WTC11 (cell line): ENCODE measurements around the gene GMEB2. TPM values are rescaled to one million over a fixed set of nuclear protein-coding genes. Genes with fewer than 3 reads are reported as not detected.

Experiments used
- ATAC-seq: fragments of 200-7000 bp; cut with Tn5 transposase; 2 replicates; pipeline ENCODE4 v1.10.0; 2021; ENCODE audit warnings: mild to moderate bottlenecking, moderate library complexity
- CTCF ChIA-PET: fragments of 300-600 bp; sonication (Branson Sonifier 250); formaldehyde crosslinking; loops from one replicate; lab custom pipeline; 2021; ENCODE audit warnings: antibody characterized with exemption; lab: Charles Lee
- POLR2A ChIA-PET: fragments of 350-600 bp; sonication (Branson Sonifier 250); formaldehyde crosslinking; loops from one replicate; lab custom pipeline; 2021; ENCODE audit warnings: antibody characterized with exemption; lab: Charles Lee
- DNase-seq: peaks from one replicate; pipeline ENCODE4 v3.0.0; 2021; ENCODE audit warnings: low spot score
- H3K27ac Mint-ChIP-seq: 2 replicates; pipeline ENCODE4 v1.8.0; 2021; ENCODE audit warnings: mixed read lengths
- H3K27me3 Mint-ChIP-seq: 2 replicates; pipeline ENCODE4 v1.8.0; 2021; ENCODE audit warnings: low read depth, mild to moderate bottlenecking, moderate library complexity, mixed read lengths
- H3K36me3 Mint-ChIP-seq: 2 replicates; pipeline ENCODE4 v1.8.0; 2021; ENCODE audit warnings: mixed read lengths
- H3K4me1 Mint-ChIP-seq: 2 replicates; pipeline ENCODE4 v1.8.0; 2022; ENCODE audit warnings: mixed read lengths
- H3K4me3 Mint-ChIP-seq: 2 replicates; pipeline ENCODE4 v1.8.0; 2021; ENCODE audit warnings: mild to moderate bottlenecking, moderate library complexity, mixed read lengths
- H3K9me3 Mint-ChIP-seq: 2 replicates; pipeline ENCODE4 v1.8.0; 2021; ENCODE audit warnings: mixed read lengths
- ATF2 ChIP-seq: sonication (generic); formaldehyde crosslinking; IDR thresholded peaks from 2 replicates; pipeline ENCODE4 v1.8.1; 2022; ENCODE audit warnings: low read depth, missing genetic modification reagents, borderline replicate concordance
- CBFB ChIP-seq: sonication (generic); formaldehyde crosslinking; IDR thresholded peaks from 2 replicates; pipeline ENCODE4 v1.8.1; 2022; ENCODE audit warnings: mild to moderate bottlenecking, low read depth, missing genetic modification reagents
- CDX4 ChIP-seq: fragments of 250-450 bp; sonication (Bioruptor Pico); IDR thresholded peaks from 2 replicates; pipeline ENCODE4 v1.9.0; 2021; ENCODE audit warnings: moderate library complexity, mild to moderate bottlenecking, inconsistent platforms, borderline replicate concordance
- CREB1 ChIP-seq: sonication (generic); formaldehyde crosslinking; IDR thresholded peaks from 2 replicates; pipeline ENCODE4 v1.8.0; 2023; ENCODE audit warnings: mild to moderate bottlenecking, missing genetic modification reagents
- ELF4 ChIP-seq: sonication (generic); formaldehyde crosslinking; IDR thresholded peaks from 2 replicates; pipeline ENCODE4 v1.8.1; 2022; ENCODE audit warnings: low read depth, mild to moderate bottlenecking, moderate library complexity, missing genetic modification reagents
- FOXP4 ChIP-seq: sonication (generic); formaldehyde crosslinking; IDR thresholded peaks from 2 replicates; pipeline ENCODE4 v1.8.0; 2022; ENCODE audit warnings: mild to moderate bottlenecking, missing genetic modification reagents
- GRHL2 ChIP-seq: fragments of 250-450 bp; sonication (Bioruptor Pico); IDR thresholded peaks from 2 replicates; pipeline ENCODE4 v1.8.0; 2022; ENCODE audit warnings: mild to moderate bottlenecking, moderate library complexity; ENCODE audit not compliant: insufficient replicate concordance, severe bottlenecking
- KAT7 ChIP-seq: sonication (generic); formaldehyde crosslinking; IDR thresholded peaks from 2 replicates; pipeline ENCODE4 v1.8.1; 2023; ENCODE audit warnings: missing genetic modification reagents, mild to moderate bottlenecking, borderline replicate concordance
- NFE2L1 ChIP-seq: sonication (generic); formaldehyde crosslinking; IDR thresholded peaks from 2 replicates; pipeline ENCODE4 v1.8.1; 2023; ENCODE audit warnings: missing genetic modification reagents
- NFYB ChIP-seq: sonication (generic); formaldehyde crosslinking; conservative IDR thresholded peaks from 2 replicates; pipeline ENCODE4 v1.8.0; 2022; ENCODE audit warnings: low read depth, missing genetic modification reagents
- RELA ChIP-seq: sonication (generic); formaldehyde crosslinking; IDR thresholded peaks from 2 replicates; pipeline ENCODE4 v1.8.1; 2022; ENCODE audit warnings: missing genetic modification reagents, mild to moderate bottlenecking, borderline replicate concordance
- ZNF317 ChIP-seq: sonication (generic); formaldehyde crosslinking; IDR thresholded peaks from 2 replicates; pipeline ENCODE4 v1.8.1; 2023; ENCODE audit warnings: low read depth, mild to moderate bottlenecking, moderate library complexity, missing genetic modification reagents, borderline replicate concordance
- ZNF396 ChIP-seq: fragments of 250-450 bp; sonication (Bioruptor Pico); IDR thresholded peaks from 2 replicates; pipeline ENCODE4 v1.8.0; 2021; ENCODE audit warnings: mild to moderate bottlenecking, moderate library complexity, borderline replicate concordance
- total RNA-seq: library from RNA; stranded (reverse); gene quantifications from 3 replicates; pipeline ENCODE4 v1.2.3, GENCODE V29; 2021
- TF ChIP-seq, protein P1 (sequence below): sonication (generic); formaldehyde crosslinking; IDR thresholded peaks from 2 replicates; pipeline ENCODE4 v1.8.0; 2023; ENCODE audit warnings: missing genetic modification reagents
- TF ChIP-seq, protein P2 (sequence below): sonication (generic); formaldehyde crosslinking; IDR thresholded peaks from 2 replicates; pipeline ENCODE4 v1.8.1; 2023; ENCODE audit warnings: mild to moderate bottlenecking, missing genetic modification reagents, moderate library complexity
- TF ChIP-seq, protein P3 (sequence below): fragments of 250-450 bp; sonication (Bioruptor Pico); IDR thresholded peaks from 2 replicates; pipeline ENCODE4 v1.9.0; 2021; ENCODE audit warnings: mild to moderate bottlenecking

The GMEB2 gene
- total RNA-seq, 1 experiment from 2014 or later: 14.8 TPM

- TF ChIP-seq ZNF317 (CRISPR knock-in tag): no peak
Observed at GRCh38 chr20:63643946-63644345, 17.0 kb upstream of the GMEB2 start (continued).

DNA sequence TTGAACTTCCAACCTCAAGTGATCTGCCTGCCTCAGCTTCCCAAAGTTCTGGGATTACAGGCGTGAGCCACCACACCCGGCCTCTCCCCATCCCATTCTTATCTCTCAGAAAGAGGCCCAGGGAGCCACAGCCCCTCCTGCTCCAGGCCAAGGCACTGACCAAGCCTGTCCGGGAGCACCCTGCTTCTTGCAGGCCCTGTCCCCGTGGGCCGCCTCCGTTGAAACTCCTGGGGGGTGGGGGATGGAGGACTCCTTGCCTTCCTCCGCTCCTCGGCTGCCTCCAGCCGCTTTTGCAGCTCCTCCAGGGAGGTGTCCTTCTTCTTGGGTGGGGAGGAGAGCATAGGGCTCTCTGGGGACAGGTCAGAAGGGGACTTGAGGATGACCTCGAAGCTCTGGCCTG lies 16.6 kb upstream of the GMEB2 start:
- POLR2A ChIA-PET: interaction anchor here (1.0 to 2.3 kb wide), 2 partner anchors 15 to 97 kb away, joined by 3 to 17 read pairs; partner anchors contain the start of gene RTEL1
- peak overlapping the region; percentile 72 for H3K4me3 Mint-ChIP-seq
- no peak for TF ChIP-seq NFE2L1 (CRISPR knock-in tag)
- no peak for TF ChIP-seq CBFB (CRISPR knock-in tag)
- no peak for TF ChIP-seq ZNF317 (CRISPR knock-in tag)
- no peak for TF ChIP-seq ELF4 (CRISPR knock-in tag)
- TF ChIP-seq ZNF396 (CRISPR knock-in tag): no peak
- TF ChIP-seq NFYB (CRISPR knock-in tag): no peak
- TF ChIP-seq RELA: no peak
- no peak for TF ChIP-seq GRHL2 (CRISPR knock-in tag)
- TF ChIP-seq CREB1: no peak
- no peak for TF ChIP-seq FOXP4 (CRISPR knock-in tag)
- TF ChIP-seq, protein P1, sequence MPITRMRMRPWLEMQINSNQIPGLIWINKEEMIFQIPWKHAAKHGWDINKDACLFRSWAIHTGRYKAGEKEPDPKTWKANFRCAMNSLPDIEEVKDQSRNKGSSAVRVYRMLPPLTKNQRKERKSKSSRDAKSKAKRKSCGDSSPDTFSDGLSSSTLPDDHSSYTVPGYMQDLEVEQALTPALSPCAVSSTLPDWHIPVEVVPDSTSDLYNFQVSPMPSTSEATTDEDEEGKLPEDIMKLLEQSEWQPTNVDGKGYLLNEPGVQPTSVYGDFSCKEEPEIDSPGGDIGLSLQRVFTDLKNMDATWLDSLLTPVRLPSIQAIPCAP (CRISPR knock-in tag): no peak
- TF ChIP-seq, protein P2, sequence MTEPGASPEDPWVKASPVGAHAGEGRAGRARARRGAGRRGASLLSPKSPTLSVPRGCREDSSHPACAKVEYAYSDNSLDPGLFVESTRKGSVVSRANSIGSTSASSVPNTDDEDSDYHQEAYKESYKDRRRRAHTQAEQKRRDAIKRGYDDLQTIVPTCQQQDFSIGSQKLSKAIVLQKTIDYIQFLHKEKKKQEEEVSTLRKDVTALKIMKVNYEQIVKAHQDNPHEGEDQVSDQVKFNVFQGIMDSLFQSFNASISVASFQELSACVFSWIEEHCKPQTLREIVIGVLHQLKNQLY (CRISPR knock-in tag): no peak
- TF ChIP-seq, protein P3, sequence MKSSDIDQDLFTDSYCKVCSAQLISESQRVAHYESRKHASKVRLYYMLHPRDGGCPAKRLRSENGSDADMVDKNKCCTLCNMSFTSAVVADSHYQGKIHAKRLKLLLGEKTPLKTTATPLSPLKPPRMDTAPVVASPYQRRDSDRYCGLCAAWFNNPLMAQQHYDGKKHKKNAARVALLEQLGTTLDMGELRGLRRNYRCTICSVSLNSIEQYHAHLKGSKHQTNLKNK: no peak
- no peak for TF ChIP-seq KAT7 (CRISPR knock-in tag)
- TF ChIP-seq ATF2 (CRISPR knock-in tag): no peak
- no peak for TF ChIP-seq CDX4 (CRISPR knock-in tag)
- no peaks in the 10 kb centered on the region for H3K27me3 Mint-ChIP-seq
- H3K27ac Mint-ChIP-seq: no peak overlapping the region
- no peaks in the 10 kb centered on the region for H3K36me3 Mint-ChIP-seq
- ATAC-seq (no peak), DNase-seq (no peak)
- CTCF ChIA-PET: interaction anchor here (2.5 to 2.7 kb wide), 2 partner anchors 9 to 54 kb away, joined by 14 to 50 read pairs; partner anchors contain the start of genes STMN3 and TNFRSF6B
- peaks cover 9% of the 10 kb centered on the region for H3K4me1 Mint-ChIP-seq
- H3K9me3 Mint-ChIP-seq: no peaks in the 10 kb centered on the region
